HG03139 (cell line): ENCODE data around the gene PIGQ.

Experiments
- ATAC-seq: cut with Tn5 transposase; IDR thresholded peaks from one replicate; pipeline ENCODE4 v1.9.1; 2021; ENCODE audit not compliant: unreplicated experiment

PIGQ gene

DNA sequence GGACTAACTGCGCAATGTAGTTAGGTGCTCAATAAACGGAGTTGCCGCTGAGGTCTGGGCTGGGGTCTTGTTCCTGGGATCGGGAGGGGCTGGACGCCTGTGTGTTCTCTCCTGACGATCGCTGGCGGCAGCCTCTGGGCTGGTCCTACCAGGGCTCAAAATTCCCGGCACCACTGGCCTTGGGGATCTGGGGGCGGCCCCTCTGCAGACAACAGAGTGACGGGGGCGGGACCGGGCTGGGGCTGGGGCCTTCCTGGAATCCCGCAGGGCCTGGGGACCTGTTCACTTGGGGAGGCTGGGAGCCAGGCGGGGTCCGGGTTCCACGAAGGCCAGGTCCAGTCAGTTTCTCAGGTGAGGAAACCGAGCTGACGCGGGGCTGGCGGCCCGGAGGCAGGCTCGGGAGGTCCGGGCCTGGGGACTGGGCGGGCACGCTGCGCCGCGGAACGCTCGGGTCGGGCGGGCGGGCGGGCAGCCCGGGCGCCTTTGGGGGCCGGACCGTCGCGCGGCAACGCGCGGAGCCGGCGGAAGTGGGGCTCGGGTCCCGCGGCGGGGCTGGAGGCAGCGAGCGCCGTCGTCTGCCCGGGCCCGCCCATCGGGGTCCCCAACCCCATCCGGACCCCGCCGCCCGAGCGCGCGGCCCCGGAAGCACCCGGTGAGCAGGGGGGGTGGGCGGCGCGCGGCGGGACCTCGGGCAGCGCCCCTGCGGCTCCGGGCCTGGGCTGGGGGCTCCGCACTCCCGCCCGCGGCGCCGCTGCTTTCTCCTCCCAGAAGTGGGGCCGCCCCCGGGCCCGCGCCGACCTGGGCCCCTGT lies at the start of gene PIGQ:
PIGQ (plus strand) TSS at position 524 of the 810 bp plus-strand sequence. CDS start 4,107 bp downstream, outside the sequence.
- peak; percentile 43 for ATAC-seq

DNA sequence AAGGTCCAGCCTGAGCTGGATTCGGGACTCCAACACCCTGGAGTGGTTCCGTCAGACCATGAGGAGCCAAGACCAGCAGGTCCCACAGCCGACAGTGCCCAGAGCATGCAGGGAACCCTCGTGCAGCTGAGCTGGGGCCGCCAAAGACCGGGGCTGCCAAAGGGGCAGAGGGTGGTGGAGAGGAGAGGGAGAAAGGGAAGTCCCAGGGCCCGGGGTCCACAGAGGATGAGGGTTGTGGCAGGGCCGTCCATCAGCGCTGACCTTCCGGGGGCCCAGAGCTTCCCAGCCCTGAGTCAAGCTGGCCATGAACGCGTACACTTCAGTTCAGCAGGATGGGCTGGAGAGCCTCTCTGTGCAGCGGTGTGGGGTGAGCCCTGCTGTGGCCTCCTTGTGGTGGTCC lies 48.9 kb upstream of the PIGQ start:
- ATAC-seq = no peak

DNA sequence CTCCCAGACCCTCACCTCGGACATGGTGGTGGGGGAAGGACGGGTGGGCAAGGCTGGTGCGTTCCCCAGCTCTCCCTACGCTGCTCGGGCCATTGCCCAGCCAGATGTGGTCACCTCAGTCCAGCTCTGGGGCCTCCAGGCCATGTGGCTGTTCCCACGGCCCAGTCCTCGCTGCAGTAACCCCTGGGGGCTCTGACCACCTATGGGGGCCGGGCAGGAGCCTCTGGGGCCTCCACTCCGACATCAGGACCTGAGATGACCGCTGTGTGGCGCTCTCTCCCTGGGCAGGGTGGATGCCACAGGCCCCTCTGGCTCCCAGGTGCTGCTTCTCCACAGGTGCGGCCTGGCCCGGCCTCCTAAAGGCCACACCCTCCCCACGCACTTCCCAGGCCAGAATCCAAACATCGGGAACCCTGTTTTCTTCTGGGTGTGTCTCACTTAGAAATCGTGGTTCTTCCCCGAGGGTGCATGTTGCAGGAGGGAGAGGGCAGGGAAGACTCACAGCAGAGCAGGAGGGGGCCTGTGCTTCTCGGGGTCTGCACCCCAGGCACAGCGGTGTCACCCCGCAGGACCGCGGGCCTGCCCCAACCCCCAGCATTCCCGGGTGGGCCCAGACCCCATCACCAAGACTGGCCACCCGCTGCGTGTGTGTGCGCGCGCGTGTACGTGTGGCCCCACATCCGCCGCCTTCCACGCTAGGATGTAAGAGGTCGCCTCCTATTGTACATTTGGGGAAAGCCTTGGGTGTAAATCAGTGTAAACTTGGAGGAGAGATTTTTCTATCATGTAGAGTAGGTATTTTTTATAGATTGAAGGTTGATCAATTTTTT lies 48.2 kb upstream of the PIGQ start:
- no peak for ATAC-seq

GRCh38 chr16:522320-523096 lies 47.3 kb upstream of the PIGQ start:
- ATAC-seq = no peak

- no peak for ATAC-seq
These were observed 46.5 kb upstream of the PIGQ start for GRCh38 chr16:523097-523741.

GRCh38 chr16:524274-525040 lies 45.3 kb upstream of the PIGQ start:
- no peak for ATAC-seq

DNA sequence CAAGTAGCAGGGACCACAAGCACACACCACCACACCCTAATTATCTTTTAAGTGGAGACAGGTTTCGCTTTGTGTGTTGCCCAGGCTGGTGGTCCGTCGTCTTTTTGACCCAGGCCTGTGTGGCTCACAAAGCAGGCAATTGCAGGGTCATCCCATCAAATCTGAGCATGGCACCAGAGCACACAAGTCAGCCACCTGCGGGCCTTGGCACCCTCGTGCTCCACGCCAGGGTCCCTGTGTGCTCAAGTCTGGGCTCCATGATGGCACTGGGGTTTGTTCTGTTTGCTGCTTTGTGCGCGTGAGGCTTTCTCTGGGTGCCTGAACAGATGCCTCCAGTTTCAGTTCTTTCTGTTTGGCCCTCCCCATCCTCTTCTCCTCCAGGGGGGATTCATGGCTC lies 44.6 kb upstream of the PIGQ start:
- ATAC-seq = no peak

GRCh38 chr16:525520-526180 lies 44.1 kb upstream of the PIGQ start:
- ATAC-seq = no peak

GRCh38 chr16:526181-527014 lies 43.4 kb upstream of the PIGQ start:
- no peak for ATAC-seq

- ATAC-seq = peak; percentile 52
These were observed 42.5 kb upstream of the PIGQ start, which contains the start of gene CAPN15 for GRCh38 chr16:527015-527903. TSS of gene CAPN15 (plus strand) at chr16:527712. CDS start at chr16:546839, 19,127 bp downstream.

- peak; percentile 13 for ATAC-seq
These were observed 41.4 kb upstream of the PIGQ start for GRCh38 chr16:528111-529011.

DNA sequence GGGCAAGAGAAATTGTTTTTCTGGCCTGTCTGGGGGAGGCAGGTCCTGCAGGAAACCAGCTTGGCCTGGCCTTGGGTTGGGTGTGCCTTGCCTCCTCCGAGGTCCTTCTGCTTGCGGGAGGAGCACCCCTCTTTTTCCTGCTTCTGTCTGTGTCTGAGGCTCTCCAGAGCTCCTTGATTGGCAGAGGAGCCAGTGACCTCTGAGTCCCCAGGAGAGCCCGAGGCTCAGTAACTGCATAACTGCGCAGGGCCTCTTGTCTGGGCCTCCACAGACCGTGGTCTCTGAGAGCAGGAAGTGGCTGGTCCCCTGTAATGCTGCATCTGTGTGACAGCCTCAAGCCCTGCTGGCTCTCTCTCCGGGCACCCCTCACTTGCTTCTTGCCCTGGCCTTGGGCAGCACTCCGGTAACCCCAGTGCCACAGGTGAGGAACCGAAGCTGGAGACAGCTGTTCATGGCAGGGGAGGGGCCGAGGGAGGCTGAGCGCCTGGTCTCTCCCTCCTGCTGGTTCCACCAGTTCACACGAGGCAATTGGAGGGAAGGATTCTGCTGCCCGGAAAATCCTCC lies 40.7 kb upstream of the PIGQ start:
- ATAC-seq = no peak

- ATAC-seq = no peak
These were observed 39.5 kb upstream of the PIGQ start for GRCh38 chr16:530111-530817.

DNA sequence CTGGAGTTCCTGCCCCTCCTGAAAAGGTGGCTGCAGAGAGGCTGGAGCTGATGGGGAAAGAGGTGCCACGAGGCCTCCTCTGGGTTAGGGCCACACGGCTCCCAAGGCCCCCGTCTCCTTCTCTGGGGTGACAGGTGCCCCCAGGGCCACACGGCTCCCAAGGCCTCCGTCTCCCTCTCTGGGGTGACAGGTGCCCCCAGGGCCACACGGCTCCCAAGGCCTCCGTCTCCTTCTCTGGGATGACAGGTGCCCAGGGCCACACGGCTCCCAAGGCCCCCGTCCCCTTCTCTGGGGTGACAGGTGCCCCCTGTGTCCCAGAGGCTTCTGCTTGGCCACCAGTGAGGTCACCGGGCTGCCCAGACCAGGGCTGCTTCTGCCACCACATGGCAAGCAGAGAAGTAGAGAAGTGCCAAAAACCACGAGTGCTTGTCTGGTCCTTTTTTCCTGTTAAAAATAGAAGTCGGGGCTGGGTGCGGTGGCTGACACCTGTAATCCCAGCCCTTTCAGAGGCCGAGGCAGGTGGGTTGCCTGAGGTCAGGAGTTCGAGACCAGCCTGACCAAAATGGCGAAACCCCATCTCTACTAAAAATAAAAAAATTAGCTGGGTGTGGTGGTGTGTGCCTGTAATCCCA lies 38.2 kb upstream of the PIGQ start:
- no peak for ATAC-seq
